SU-DHL-6 (cell line): ENCODE results near the gene SMIM1.

Experiments
- H2AFZ ChIP-seq: fragments of 200-600 bp; sonication (generic); 2 replicates; pipeline ENCODE4 v1.6.1; 2014; ENCODE audit warnings: low read depth, mild to moderate bottlenecking, moderate library complexity, mixed read lengths, antibody characterized with exemption, low read length; ENCODE audit not compliant: severe bottlenecking
- H3F3A ChIP-seq: fragments of 200-600 bp; shearing (Covaris generic); 2 replicates; pipeline ENCODE4 v1.6.0; 2016; ENCODE audit warnings: antibody characterized with exemption, mild to moderate bottlenecking; ENCODE audit not compliant: insufficient read depth
- H3K27ac ChIP-seq: fragments of 200-600 bp; sonication (generic); 2 replicates; pipeline ENCODE4 v1.5.1; 2016; ENCODE audit warnings: low read depth, mild to moderate bottlenecking, low read length, moderate library complexity, mixed read lengths
- H3K27me3 ChIP-seq: fragments of 200-600 bp; sonication (generic), shearing (Covaris generic); 2 replicates; pipeline ENCODE4 v1.6.0; 2014; ENCODE audit warnings: mild to moderate bottlenecking, low read length
- H3K36me3 ChIP-seq: fragments of 200-600 bp; sonication (generic); 2 replicates; pipeline ENCODE4 v1.6.1; 2014; ENCODE audit warnings: mild to moderate bottlenecking, low read length, mixed read lengths
- H3K4me2 ChIP-seq: fragments of 300-600, 200-600 bp; shearing (Covaris generic), sonication (generic); 2 replicates; pipeline ENCODE4 v1.6.0; 2014; ENCODE audit warnings: low read length, low read depth, mild to moderate bottlenecking; ENCODE audit not compliant: poor library complexity, severe bottlenecking
- H3K4me3 ChIP-seq: fragments of 200-600 bp; sonication (generic); 2 replicates; pipeline ENCODE4 v1.5.1; 2014; ENCODE audit warnings: antibody characterized with exemption, low read length, mild to moderate bottlenecking, mixed read lengths; ENCODE audit not compliant: insufficient read depth, poor library complexity, severe bottlenecking
- H3K79me2 ChIP-seq: fragments of 200-600 bp; sonication (generic); 2 replicates; pipeline ENCODE4 v1.6.1; 2014; ENCODE audit warnings: mild to moderate bottlenecking, low read length, moderate library complexity; ENCODE audit not compliant: insufficient read depth
- H3K9ac ChIP-seq: fragments of 200-600 bp; sonication (generic); 2 replicates; pipeline ENCODE4 v1.7.0; 2014; ENCODE audit warnings: mild to moderate bottlenecking, low read length
- H3K9me2 ChIP-seq: fragments of 200-600 bp; sonication (generic); replicated peaks from 2 replicates; pipeline ENCODE4 v1.6.1; 2014; ENCODE audit warnings: low read length; ENCODE audit not compliant: insufficient read depth
- H3K9me3 ChIP-seq: fragments of 200-600 bp; sonication (generic); 2 replicates; pipeline ENCODE4 v1.6.1; 2014; ENCODE audit warnings: low read length, mixed read lengths; ENCODE audit not compliant: insufficient read depth
- H4K20me1 ChIP-seq: fragments of 200-600 bp; sonication (generic); 2 replicates; pipeline ENCODE4 v1.6.1; 2014; ENCODE audit warnings: low read depth, mild to moderate bottlenecking, antibody characterized with exemption, low read length, moderate library complexity, mixed read lengths
- EZH2phosphoT487 ChIP-seq: fragments of 200-600 bp; sonication (generic), shearing (Covaris generic); conservative IDR thresholded peaks from 2 replicates; pipeline ENCODE4 v1.6.1; 2018; ENCODE audit warnings: mild to moderate bottlenecking, antibody characterized with exemption, low read length, moderate library complexity, mixed read lengths
- TF ChIP-seq, protein P1 (sequence below): fragments of 200-600 bp; sonication (generic); IDR thresholded peaks from one replicate; pipeline ENCODE4 v1.5.1; 2017; ENCODE audit warnings: antibody characterized with exemption, mild to moderate bottlenecking, low read length, moderate library complexity; ENCODE audit not compliant: insufficient read depth, poor library complexity, severe bottlenecking

The SMIM1 gene

DNA sequence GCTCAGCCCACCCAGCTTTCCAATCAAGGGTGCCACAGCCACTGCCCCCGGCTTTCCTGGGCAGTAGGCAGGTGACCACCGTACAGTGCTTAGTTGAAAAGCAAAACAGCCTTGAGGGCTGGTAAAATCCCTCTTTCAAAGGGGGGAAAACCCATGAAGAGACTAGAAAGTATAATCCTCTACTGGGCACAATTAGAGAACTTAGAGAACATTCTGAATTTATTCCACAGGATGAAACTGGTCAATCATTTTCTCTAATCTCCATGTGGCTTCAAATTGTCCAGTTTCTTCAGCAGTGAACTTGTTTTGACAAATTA is 39.0 kb downstream of the SMIM1 start:
- no peaks in the 10 kb centered on the region for H3K36me3 ChIP-seq

GRCh38 chr1:3814065-3814464 is 41.5 kb downstream of the SMIM1 start:
- H3F3A ChIP-seq, result no peaks in the 10 kb centered on the region
- H3K9me3 ChIP-seq, result no peaks in the 10 kb centered on the region
- TF ChIP-seq, protein P1, sequence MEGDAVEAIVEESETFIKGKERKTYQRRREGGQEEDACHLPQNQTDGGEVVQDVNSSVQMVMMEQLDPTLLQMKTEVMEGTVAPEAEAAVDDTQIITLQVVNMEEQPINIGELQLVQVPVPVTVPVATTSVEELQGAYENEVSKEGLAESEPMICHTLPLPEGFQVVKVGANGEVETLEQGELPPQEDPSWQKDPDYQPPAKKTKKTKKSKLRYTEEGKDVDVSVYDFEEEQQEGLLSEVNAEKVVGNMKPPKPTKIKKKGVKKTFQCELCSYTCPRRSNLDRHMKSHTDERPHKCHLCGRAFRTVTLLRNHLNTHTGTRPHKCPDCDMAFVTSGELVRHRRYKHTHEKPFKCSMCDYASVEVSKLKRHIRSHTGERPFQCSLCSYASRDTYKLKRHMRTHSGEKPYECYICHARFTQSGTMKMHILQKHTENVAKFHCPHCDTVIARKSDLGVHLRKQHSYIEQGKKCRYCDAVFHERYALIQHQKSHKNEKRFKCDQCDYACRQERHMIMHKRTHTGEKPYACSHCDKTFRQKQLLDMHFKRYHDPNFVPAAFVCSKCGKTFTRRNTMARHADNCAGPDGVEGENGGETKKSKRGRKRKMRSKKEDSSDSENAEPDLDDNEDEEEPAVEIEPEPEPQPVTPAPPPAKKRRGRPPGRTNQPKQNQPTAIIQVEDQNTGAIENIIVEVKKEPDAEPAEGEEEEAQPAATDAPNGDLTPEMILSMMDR, result no peak
- no peak for TF ChIP-seq EZH2phosphoT487
- H3K4me3 ChIP-seq, result no peak overlapping the region
- no peaks in the 10 kb centered on the region for H3K9me2 ChIP-seq
- no peaks in the 10 kb centered on the region for H4K20me1 ChIP-seq
- no peak overlapping the region for H3K9ac ChIP-seq
- H3K79me2 ChIP-seq, result no peaks in the 10 kb centered on the region
- H3K4me2 ChIP-seq, result no peak overlapping the region
- no peak overlapping the region for H3K27ac ChIP-seq
- H3K36me3 ChIP-seq, result no peaks in the 10 kb centered on the region
- no peak overlapping the region for H2AFZ ChIP-seq
- H3K27me3 ChIP-seq, result no peaks in the 10 kb centered on the region

More for the DNA sequence above, 39.0 kb downstream of the SMIM1 start:
- Histone ChIP-seq H4K20me1 (no peaks in the 10 kb centered on the region), H3K79me2 (no peaks in the 10 kb centered on the region), H3K27me3 (no peaks in the 10 kb centered on the region), H3K4me2 (no peak overlapping the region), H3K4me3 (no peak overlapping the region), H3K9me2 (no peaks in the 10 kb centered on the region), H3K9ac (no peak overlapping the region), H2AFZ (no peak overlapping the region), H3K27ac (no peak overlapping the region), H3K9me3 (no peaks in the 10 kb centered on the region), H3F3A (no peaks in the 10 kb centered on the region)
- TF ChIP-seq, protein P1, result no peak
- TF ChIP-seq EZH2phosphoT487, result no peak

- Histone ChIP-seq H3F3A (no peaks in the 10 kb centered on the region), H3K4me3 (no peak overlapping the region)
Observed at GRCh38 chr1:3814771-3815561, 42.4 kb downstream of the SMIM1 start.

More at GRCh38 chr1:3814771-3815561, 42.4 kb downstream of the SMIM1 start:
- Histone ChIP-seq H3K9me3 (no peaks in the 10 kb centered on the region), H4K20me1 (no peaks in the 10 kb centered on the region), H3K27ac (no peak overlapping the region), H3K79me2 (no peaks in the 10 kb centered on the region), H3K9me2 (no peaks in the 10 kb centered on the region), H3K36me3 (no peaks in the 10 kb centered on the region), H3K27me3 (no peaks in the 10 kb centered on the region), H3K4me2 (no peak overlapping the region), H2AFZ (no peak overlapping the region), H3K9ac (no peak overlapping the region)
- no peak for TF ChIP-seq EZH2phosphoT487
- TF ChIP-seq, protein P1, result no peak
